ENCODE measurements around the gene CRISPLD2. TPM values are rescaled to one million over a fixed set of nuclear protein-coding genes. Genes with fewer than 3 reads are reported as not detected.

CRISPLD2 gene
- total RNA-seq, 1 donor from 2014 or later: 0.12 TPM

DNA sequence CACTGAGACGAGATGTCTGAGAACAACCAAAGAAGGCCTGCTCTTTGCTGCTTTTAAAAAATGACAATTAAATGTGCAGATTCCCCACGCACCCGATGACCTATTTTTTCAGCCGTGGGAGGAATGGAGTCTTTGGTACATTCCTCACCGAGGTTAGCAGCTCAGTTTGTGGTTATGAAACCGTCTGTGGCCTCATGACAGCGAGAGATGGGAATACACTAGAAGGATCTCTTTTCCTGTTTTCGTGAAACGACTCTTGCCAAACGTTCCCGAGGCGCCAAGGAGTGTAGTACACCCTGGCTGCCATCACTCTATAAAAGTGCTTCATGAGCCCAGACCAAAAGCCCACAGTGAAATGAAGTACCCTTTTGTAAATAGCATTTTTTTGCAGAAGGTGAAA lies 87.8 kb downstream of the CRISPLD2 start:
- intact Hi-C loops (cut with micrococcal nuclease): no loop called here

GRCh38 chr16:84909476-84910085 lies 89.8 kb downstream of the CRISPLD2 start:
- intact Hi-C loops (cut with micrococcal nuclease): no loop called here

DNA sequence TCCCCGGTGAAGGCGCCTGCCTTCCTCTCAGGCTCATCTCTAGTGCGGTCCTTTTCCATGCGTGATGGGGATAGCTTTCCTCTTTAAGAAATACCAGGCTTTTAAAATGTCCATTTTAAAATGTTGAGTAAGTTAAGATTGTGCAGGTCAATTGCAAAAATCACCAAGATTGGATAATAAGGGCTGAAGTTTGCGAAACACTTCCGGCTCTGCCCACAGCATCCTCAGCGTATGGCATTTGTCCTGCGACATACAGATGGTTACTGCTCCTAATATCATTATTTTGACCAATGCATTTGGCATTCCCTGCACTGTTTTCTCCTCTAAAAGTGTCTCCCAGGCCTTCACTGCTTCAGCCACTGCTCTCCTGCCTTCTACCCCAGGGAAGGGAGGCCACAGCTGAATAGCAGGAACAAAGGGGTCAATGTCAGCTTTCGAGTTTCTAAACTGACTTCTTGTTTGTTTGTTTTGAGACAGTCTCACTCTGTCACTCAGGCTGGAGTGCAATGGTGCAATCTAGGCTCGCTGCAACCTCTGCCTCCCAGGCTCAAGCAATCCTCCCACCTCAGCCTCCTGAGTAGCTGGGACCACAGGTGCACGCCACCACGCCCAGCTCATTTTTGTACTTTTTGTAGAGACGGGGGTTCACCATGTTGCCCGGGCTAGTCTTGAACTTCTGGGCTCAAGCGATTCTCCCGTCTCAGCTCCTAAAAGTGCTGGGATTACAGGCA lies 91.9 kb downstream of the CRISPLD2 start:
- intact Hi-C loops (cut with micrococcal nuclease): no loop called here

- intact Hi-C loops (cut with micrococcal nuclease): no loop called here
These were observed 93.5 kb downstream of the CRISPLD2 start for GRCh38 chr16:84913315-84913714.

DNA sequence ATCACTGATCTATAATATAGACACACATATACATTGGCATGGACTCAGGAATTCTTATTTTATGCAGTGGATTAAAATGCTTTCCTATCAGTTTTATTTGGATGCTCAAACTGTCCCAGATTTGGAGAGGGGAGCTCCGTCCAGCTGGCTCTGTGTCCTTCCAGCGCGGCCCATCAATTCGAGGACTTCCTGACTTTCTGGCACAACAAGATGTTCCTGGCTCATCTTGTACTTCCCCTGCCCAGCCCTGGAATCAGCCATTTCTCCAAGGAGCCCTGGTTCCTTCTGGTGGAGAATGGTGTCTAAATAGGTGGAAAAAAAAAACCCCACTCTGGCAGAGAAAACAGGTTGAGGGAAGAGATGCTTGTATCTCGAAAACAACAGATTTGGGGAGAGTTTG lies 94.5 kb downstream of the CRISPLD2 start:
- intact Hi-C loops (cut with micrococcal nuclease): no loop called here

GRCh38 chr16:84916178-84916577 lies 96.4 kb downstream of the CRISPLD2 start:
- intact Hi-C loops (cut with micrococcal nuclease): no loop called here

DNA sequence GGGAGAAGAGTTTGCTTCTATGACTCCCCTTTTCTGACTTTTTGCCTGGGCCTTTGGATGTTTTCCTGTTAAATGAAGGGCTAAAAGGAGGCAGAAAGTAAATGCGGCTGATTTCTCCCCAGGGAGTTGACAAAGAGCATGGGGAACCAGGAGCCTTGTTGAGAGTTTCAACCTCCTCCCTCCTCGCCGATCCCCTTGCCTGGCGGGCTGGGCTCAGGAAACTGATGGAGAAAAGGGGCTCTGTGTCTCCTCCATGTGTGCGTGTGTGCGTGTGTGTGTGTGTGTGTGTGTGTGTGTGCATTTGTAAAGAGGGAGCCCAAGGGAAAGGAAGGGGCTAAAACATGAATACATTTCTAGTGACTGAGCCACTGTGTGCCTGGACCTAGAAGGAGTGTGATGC lies 97.1 kb downstream of the CRISPLD2 start:
- intact Hi-C loops (cut with micrococcal nuclease): no loop called here

- intact Hi-C loops (cut with micrococcal nuclease): no loop called here
These were observed 97.7 kb downstream of the CRISPLD2 start for GRCh38 chr16:84917492-84917891.

DNA sequence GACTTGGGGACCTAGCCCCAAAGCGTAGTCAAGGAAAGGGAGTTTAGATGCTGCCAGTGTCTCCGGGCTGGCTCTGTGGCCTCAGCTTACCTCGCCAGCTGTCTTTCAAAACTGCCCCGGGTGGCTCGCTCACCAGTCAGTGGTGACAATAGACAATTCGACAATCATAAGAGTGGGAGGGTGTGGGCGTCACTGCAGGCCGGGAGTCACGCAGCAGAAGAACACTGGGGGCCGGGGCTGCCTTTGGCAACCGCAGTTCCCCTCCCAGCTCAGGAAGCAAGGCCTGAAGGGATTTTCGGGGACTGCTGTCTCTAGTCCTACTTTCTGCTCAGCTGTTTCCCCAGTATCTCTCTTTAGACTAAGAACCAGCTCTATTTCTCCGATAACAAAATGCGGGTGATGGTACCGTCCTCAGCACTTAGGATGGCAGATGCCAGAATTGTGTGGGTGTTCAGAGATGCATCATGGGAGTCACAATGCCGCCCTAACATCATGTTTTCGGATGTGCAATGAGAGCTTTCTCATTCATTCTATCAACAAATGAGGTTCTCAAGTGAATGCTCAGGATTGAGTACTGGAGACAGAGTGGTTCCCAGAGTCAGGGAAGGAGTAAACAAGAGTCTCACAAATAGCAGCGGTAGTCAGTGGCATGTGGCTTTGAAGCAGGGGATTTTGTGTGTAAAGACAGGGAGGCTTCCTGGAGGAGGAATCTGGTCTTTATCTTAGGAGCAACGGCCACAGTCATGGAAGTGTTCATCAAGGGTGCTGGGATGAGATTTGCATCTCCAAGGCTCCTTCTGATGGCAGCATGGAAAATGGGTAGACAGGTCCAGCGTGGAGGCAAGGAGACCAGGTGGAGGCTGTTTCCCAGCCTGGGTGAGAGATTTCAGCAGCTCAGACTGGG lies 98.5 kb downstream of the CRISPLD2 start:
- intact Hi-C loops (cut with micrococcal nuclease): no loop called here

DNA sequence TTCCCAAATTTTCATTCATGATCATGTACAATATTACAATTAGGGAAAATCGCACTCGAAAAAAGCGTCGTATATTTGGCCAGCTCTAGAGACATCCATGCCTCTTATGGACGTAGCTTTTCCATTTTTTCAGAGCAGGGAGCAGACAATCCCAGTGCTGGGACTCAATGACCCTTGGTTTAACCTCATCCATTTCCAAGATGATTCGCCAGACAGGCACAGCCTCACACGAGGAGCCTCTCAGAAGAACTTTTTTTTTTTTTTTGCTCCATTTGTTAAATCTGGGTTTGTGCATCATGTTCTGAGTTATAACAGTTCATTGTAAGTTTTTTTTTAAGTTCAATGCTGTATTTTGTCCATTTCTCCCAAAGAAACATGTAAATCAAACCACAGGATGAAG lies 99.5 kb downstream of the CRISPLD2 start:
- intact Hi-C loops (cut with micrococcal nuclease): no loop called here

GRCh38 chr16:84919708-84920107 lies 99.9 kb downstream of the CRISPLD2 start:
- intact Hi-C loops (cut with micrococcal nuclease): no loop called here

DNA sequence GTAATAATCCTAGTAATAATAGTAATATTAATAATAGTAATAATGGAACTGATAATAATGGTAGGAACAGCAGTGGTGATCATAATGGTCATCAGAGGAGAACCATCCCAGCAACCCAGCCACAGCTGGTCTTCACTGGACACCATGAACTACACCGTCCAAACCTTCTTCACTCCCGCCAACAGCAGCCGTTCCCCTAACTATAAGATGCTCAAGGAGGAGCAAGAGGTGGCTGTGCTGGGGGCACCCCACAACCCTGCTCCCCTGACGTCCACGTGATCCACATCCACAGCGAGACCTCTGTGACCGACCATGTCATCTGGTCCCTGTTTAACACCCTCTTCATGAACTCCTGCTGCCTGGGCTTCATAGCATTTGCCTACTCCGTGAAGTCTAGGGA lies 100.5 kb downstream of the CRISPLD2 start:
- intact Hi-C loops (cut with micrococcal nuclease): no loop called here

- intact Hi-C loops (cut with micrococcal nuclease): no loop called here
These were observed 102.8 kb downstream of the CRISPLD2 start for GRCh38 chr16:84922351-84923120.

- intact Hi-C loops (cut with micrococcal nuclease): loop anchor here (1.0 kb wide), 4 partner anchors 28 to 170 kb away; no protein-coding TSS in a partner anchor
These were observed 104.7 kb downstream of the CRISPLD2 start for GRCh38 chr16:84924331-84925091.

DNA sequence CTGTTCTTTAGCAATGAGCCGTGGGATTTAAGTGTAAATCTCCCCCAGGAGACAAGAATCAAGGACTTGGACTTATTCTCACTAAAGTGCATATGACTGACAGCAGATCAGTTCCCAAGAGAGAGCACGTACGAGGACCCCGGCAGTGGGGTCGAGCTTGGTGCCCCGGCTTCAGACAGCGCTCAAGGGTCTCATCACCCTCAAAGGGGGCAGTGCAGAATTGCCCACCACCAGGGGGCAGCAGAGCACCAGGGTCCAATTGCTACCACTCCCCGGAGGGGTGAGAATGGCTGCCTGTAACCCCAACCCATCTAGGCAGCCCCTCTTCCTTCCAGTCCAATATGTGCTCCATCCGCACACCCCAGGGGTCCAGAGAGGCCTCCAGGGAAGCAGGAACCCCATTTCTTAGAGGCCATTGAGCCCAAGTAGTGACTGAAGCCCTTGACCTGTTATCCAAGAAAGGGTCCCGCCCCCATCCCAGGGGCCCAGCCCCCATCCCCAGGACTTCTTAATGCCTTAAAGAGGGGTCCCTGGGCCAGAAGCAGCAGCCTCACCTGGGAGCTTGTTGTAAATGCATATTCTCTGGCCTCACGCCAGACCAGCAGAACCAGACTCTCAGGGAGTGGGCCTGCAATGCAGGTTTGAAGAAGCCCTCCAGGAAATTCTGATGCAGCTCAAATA lies 105.4 kb downstream of the CRISPLD2 start:
- intact Hi-C loops (cut with micrococcal nuclease): loop anchor here (1.0 kb wide), 4 partner anchors 27 to 171 kb away; no protein-coding TSS in a partner anchor

- intact Hi-C loops (cut with micrococcal nuclease): loop anchor here (1.0 kb wide), 4 partner anchors 26 to 172 kb away; no protein-coding TSS in a partner anchor
These were observed 106.1 kb downstream of the CRISPLD2 start for GRCh38 chr16:84925773-84926372.

- intact Hi-C loops (cut with micrococcal nuclease): no loop called here
These were observed 106.7 kb downstream of the CRISPLD2 start for GRCh38 chr16:84926462-84926861.

GRCh38 chr16:84927621-84928591 lies 108.1 kb downstream of the CRISPLD2 start:
- intact Hi-C loops (cut with micrococcal nuclease): no loop called here
